K562 (cell line): ENCODE data around the gene GRK4. TPM values are rescaled to one million over a fixed set of nuclear protein-coding genes. Genes with fewer than 3 reads are reported as not detected.

Source experiments
- BCOR ChIP-seq: fragments of 450-650 bp; IDR thresholded peaks from 2 replicates; pipeline ENCODE4 v1.6.1; 2016
- CBFB ChIP-seq: sonication (generic); formaldehyde crosslinking; IDR thresholded peaks from 2 replicates; pipeline ENCODE4 v1.4.0; 2020; ENCODE audit warnings: mild to moderate bottlenecking, missing genetic modification reagents
- HMGN3 ChIP-seq: IDR thresholded peaks from 2 replicates; pipeline ENCODE4 v1.6.1; 2011; ENCODE audit warnings: borderline replicate concordance, low read depth, mild to moderate bottlenecking, mixed read lengths, low read length; ENCODE audit not compliant: insufficient read length; ENCODE audit errors: extremely low read depth
- MLLT1 ChIP-seq, 2 experiments: fragments of 450-650 bp; IDR thresholded peaks; 2 replicates each; pipeline ENCODE4 v1.6.1; 2016
- NCOA1 ChIP-seq: fragments of 450-650 bp; IDR thresholded peaks from 2 replicates; pipeline ENCODE4 v1.6.1; 2016; ENCODE audit warnings: low read depth
- NFATC3 ChIP-seq: fragments of 450-650 bp; IDR thresholded peaks from 2 replicates; pipeline ENCODE4 v1.6.1; 2017; ENCODE audit warnings: mild to moderate bottlenecking
- RBM14 ChIP-seq: fragments of 200-400 bp; formaldehyde crosslinking; IDR thresholded peaks from 2 replicates; pipeline ENCODE4 v1.6.1; 2018; ENCODE audit warnings: low read depth, mild to moderate bottlenecking, low read length, moderate library complexity, borderline replicate concordance; ENCODE audit not compliant: insufficient read depth
- RFX7 ChIP-seq: fragments of 250-450 bp; sonication (Bioruptor Pico); IDR thresholded peaks from 2 replicates; pipeline ENCODE4 v1.5.1; 2021; ENCODE audit warnings: mild to moderate bottlenecking
- RHOXF2B ChIP-seq: fragments of 250-450 bp; sonication (Bioruptor Pico); conservative IDR thresholded peaks from 2 replicates; pipeline ENCODE4 v1.5.1; 2021
- SMAD4 ChIP-seq: fragments of 250-450 bp; sonication (Bioruptor Pico); conservative IDR thresholded peaks from 2 replicates; pipeline ENCODE4 v1.8.0; 2021; ENCODE audit warnings: inconsistent platforms, mild to moderate bottlenecking, moderate library complexity
- SMARCA5 ChIP-seq: fragments of 450-650 bp; IDR thresholded peaks from 2 replicates; pipeline ENCODE4 v1.6.1; 2016
- SOX6 ChIP-seq: fragments of 450-650 bp; IDR thresholded peaks from 2 replicates; pipeline ENCODE4 v1.6.1; 2014; ENCODE audit warnings: mild to moderate bottlenecking
- TBP ChIP-seq: optimal IDR thresholded peaks from 2 replicates; pipeline ENCODE3; 2011; ENCODE audit warnings: low read depth, low read length, improper control_type of control experiment
- XRCC5 ChIP-seq: fragments of 200-400 bp; formaldehyde crosslinking; IDR thresholded peaks from 2 replicates; pipeline ENCODE4 v1.6.1; 2017; ENCODE audit warnings: low read depth, mild to moderate bottlenecking, low read length
- ZBTB1 ChIP-seq: sonication (generic); formaldehyde crosslinking; IDR thresholded peaks from 2 replicates; pipeline ENCODE4 v1.8.1; 2023; ENCODE audit warnings: missing genetic modification reagents, low read depth, mild to moderate bottlenecking, borderline replicate concordance
- ZBTB9 ChIP-seq: fragments of 450-650 bp; formaldehyde crosslinking; IDR thresholded peaks from 2 replicates; pipeline ENCODE4 v1.4.0; 2020; ENCODE audit warnings: mild to moderate bottlenecking, moderate library complexity
- ZMIZ1 ChIP-seq, 2 experiments: fragments of 150-350 bp in 1 of 2; IDR thresholded peaks; 2 replicates each; pipeline ENCODE4 v1.6.1; 2012 to 2016; ENCODE audit warnings: low read depth in 2 of 2, low read length in 2 of 2, mild to moderate bottlenecking in 1 of 2, moderate library complexity in 1 of 2
- ZNF165 ChIP-seq: fragments of 250-450 bp; sonication (Bioruptor Pico); IDR thresholded peaks from 2 replicates; pipeline ENCODE4 v1.4.0; 2020; ENCODE audit warnings: borderline replicate concordance
- ZNF592 ChIP-seq: fragments of 450-650 bp; IDR thresholded peaks from 2 replicates; pipeline ENCODE4 v1.6.1; 2017; ENCODE audit warnings: antibody characterized with exemption, mild to moderate bottlenecking
- ZNF695 ChIP-seq: fragments of 450-650 bp; formaldehyde crosslinking; IDR thresholded peaks from 2 replicates; pipeline ENCODE4 v1.4.0; 2020; ENCODE audit warnings: mild to moderate bottlenecking, moderate library complexity
- polyA plus RNA-seq, 8 experiments: library from polyadenylated mRNA; depleted of rRNA in 4 of 8; stranded (reverse) in 5 of 8; unstranded in 3 of 8; fragments of >200 nt; fragmentation: Nextera tagmentation in 2 of 8; fragmentation: Illumina TruSeq in 1 of 8; extraction: Ambion mirVana in 2 of 8; extraction: Trizol in 1 of 8; gene quantifications; 2 replicates each; pipeline versions ENCODE4 v1.2.1 to v1.2.3, GENCODE V29; 2011 to 2014; ENCODE audit warnings: inconsistent platforms in 1 of 8, missing spikeins in 1 of 8
- total RNA-seq, 7 experiments: library from RNA; depleted of rRNA in 6 of 7; stranded (reverse); fragments of >200 nt in 6 of 7; fragmentation: Illumina TruSeq in 2 of 7; extraction: Trizol in 2 of 7; gene quantifications; 2 replicates each; pipeline versions ENCODE4 v1.2.1 to v1.2.3, GENCODE V29; 2011 to 2021; ENCODE audit warnings: low replicate concordance in 1 of 7

Gene GRK4
- total and polyA plus RNA-seq, 9 of the 15 experiments (the other 6 are each of a cell fraction or from before 2014, with no cell fraction given) = 1.1 to 4.8 (median 2.6) TPM

- TF ChIP-seq XRCC5 = no peak
- TF ChIP-seq SOX6 = no peak
- TF ChIP-seq ZMIZ1 (IDR thresholded peaks at IDR 0.05; ENCODE audit: low read depth in 2 of 2, low read length in 2 of 2) = no peak
- TF ChIP-seq ZBTB9 (CRISPR knock-in tag) = no peak
- no peak for TF ChIP-seq TBP
- TF ChIP-seq ZNF592 = no peak
- TF ChIP-seq RFX7 (CRISPR knock-in tag) = no peak
- no peak for TF ChIP-seq HMGN3
- TF ChIP-seq ZNF165 (CRISPR knock-in tag) = no peak
- no peak for TF ChIP-seq ZNF695 (CRISPR knock-in tag)
- no peak for TF ChIP-seq SMARCA5
- TF ChIP-seq ZBTB1 = no peak
- peak; percentile 51; the same call in 1 of the 2 replicates for TF ChIP-seq BCOR
- 0 out of 2 replicates have a peak, but pooled peaks have one; percentile 44 for TF ChIP-seq SMAD4 (CRISPR knock-in tag)
- no peak for TF ChIP-seq RHOXF2B
- no peak for TF ChIP-seq NFATC3
- no peak for TF ChIP-seq RBM14
- no peak for TF ChIP-seq CBFB (CRISPR knock-in tag)
- TF ChIP-seq MLLT1 (IDR thresholded peaks at IDR 0.05) = no peak
- no peak for TF ChIP-seq NCOA1
Measured at GRCh38 chr4:3013839-3014350, 50.5 kb downstream of the GRK4 start (continued).
